GM04503 (cell line): ENCODE measurements around the gene NPAS1.
"Not testable (repeated sequence)": the region's sequence is repeated elsewhere in the genome, so short reads cannot be mapped to it uniquely, and the experiment has no call there.

Experiments
- DNase-seq: peaks from one replicate; pipeline ENCODE4 v3.0.0-alpha.2; 2012; ENCODE audit warnings: low read depth

NPAS1 gene

DNA sequence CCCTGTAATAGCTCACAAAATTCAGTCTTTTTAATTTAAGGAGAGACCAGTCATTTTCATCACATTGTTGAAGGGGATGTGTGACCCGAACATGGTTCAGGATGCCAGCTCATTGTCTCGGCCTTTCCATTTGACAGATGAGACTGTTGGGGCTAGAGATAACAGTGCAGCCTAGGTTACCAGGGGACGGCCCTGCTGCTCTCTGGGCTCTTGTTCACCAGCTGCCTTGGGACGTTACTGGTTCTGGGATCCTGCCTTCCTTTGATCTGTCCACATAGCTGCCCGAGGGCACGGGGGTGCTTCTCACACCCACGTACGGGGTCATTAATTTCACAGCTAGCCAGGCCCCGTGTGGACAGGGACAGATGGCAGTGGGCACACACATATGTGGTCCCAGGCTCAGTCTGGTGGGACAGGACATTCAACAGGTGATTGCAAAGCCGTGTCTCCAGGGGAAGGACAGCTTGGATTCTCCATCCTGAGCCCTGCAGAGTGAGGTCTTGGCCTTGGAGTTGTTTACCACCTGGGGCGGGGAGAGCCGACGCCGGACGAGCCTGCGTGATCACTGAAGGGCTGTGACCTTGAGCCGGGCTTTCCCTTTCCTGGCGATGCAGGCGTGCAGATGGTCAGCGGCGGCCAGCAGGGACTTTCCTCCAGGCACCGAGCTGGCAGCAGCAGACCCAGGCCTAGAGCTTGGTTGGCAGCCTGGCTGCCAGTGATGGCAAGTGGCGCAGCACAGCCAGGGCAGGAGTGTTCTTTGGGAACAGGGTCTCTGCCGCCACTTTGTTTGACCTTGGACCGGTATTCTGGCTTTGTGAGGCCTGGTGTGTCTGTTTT is 26.7 kb upstream of the NPAS1 start:
- DNase-seq, result no peak

- DNase-seq, result no peak
Observed at GRCh38 chr19:46993622-46994021, 26.0 kb upstream of the NPAS1 start.

DNA sequence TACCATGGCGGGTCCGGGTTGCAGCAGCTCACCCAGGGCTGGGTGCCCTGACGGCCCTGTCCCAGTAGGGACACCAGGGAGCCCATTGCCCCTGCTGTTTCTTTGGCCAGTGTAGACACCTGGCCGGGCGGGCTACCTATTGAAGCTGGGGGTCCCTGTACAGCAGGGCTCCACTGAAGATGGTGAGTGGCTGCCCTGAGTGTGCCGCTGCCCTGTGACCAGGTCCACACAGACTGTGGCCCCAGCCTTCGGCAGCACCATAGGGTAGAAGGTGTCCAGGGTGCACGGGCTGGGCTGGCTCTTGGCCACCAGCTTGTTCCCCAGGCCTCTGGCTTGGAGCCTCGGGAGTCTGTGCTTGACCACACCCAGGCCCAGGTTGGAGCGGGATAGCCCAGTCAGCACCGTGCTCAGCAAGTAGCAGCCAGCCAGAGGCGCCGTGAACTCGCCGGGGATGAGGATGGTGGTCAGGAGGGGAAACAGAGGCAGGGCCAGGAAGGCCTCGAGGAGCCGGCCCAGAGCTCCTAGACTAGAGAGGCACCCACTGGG is 25.4 kb upstream of the NPAS1 start:
- DNase-seq, result no peak

- DNase-seq, result no peak
Observed at GRCh38 chr19:46995492-46995891, 24.1 kb upstream of the NPAS1 start.

DNA sequence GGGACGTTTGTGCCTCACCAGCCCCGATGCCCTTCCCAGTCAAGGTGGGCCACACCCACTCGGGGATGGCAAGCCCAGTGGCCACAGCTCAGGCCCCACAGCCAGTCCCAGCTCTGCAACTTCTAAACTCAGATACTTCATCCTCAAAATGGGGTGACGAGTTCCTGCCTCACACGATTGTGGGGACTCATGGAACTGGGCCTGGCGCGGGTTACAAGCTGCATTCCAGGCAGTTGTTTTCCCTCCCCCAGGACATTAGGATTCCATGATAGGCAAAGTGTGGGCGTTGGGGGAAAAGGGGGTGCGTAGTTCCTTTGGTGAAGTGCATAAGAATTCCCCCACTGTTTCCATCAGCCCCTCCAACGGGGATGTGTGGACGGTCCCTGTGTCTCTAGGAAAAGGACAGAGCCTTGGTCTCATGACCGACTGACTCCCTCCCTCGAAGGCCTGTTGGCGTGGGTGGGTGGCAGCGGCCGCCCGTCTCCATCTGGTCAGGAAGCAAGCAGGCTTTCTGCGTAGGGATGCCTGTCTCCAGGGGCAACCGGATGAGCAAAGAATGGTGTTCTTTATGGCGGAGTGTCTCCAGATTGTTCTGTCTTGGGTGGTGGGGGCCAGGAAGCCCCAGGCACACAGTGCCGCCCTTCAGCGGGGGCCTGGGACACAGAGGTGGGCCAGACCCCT is 21.1 kb upstream of the NPAS1 start:
- no peak for DNase-seq

- no peak for DNase-seq
Observed at GRCh38 chr19:46999377-46999776, 20.3 kb upstream of the NPAS1 start.

- DNase-seq, result no peak
Observed at GRCh38 chr19:46999878-47000277, 19.8 kb upstream of the NPAS1 start.

GRCh38 chr19:47000373-47000772 is 19.3 kb upstream of the NPAS1 start:
- no peak for DNase-seq

DNA sequence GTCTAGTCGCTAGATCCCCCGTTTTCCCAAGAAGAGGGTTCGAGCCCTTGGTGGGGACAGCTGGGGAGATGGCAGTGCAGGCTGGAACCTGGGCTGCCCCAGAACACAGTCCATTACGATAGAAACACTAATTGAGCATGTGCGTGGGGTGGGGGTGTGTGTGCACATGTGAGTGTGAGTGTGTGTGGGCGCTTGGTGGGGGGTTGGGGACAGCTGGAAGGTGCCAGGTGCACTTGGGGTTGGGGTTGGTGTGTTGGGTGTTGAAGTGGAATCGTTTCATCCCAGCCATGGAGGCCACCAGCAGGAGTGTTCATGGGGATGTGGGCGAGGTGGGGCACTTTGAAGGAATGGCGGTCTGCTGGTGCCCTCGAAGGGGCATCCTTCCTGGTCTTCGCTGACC is 18.1 kb upstream of the NPAS1 start:
- no peak for DNase-seq

DNA sequence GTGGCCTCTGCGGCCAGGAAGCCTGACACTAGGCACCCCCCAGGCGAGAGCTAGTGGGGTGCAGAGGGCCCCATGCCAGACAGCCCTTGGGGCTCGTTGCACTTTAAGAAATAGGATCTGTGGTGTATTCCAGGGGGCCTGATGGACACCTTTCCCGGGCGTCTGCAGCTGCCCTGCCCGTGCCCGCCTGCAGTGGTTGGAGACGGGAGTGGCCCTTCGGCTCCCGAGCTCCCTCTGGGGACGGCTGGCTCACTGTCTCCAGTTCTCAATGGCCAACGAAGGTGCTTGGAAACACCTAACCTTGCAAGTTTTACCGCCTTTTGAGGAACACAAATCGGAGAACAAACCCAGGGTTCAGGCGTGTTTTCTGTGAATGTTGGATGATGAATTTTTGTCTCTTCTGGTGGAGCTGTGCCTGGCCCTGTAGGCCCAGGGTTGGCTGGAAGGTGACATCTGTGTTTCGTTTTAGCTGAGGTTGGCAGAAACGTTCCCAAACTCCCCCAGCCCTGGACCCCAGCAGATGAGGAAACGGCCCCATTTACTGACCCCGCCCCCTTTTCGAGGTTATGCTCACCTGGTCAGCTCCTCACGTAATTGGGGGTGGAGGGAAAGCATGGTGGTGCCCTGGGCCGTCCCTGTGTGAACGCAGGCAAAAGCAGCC is 17.4 kb upstream of the NPAS1 start:
- no peak for DNase-seq

DNA sequence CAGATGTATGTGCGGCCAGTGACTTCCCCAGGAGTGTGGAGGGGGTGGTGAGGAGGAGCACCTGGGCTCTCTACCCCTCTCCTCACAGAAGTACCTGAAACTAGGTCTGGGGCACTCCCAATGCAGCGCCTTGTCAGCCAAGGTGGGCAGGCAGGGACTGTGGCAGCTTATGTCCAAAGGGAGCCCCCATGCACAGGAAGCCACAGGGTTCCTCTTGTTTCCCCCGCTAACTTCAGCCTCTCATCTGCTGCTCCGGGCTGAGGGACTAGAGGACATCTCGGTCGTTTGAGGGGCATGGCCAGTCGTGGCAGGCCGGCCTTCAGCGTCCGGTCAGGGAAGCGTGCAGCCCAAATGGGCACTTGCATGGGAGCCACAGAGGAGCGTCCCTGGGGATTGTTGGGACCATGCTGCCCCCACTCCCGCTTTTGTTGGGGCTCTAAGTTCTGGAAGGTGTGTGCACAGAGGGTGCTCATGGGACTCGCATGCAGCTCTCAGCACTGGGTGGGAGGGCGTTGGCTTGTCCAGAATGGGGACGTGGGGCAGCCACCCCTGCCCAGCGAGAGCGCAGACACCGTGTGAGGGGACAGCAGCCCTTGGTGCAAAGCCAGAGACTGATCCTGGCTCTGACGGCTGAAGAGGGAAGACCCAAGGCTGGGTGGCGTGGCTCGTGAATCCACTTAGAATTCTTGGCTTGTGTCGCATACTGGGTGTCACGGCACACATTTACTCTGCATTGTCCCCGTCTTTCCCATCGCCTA is 16.6 kb upstream of the NPAS1 start:
- DNase-seq, result no peak

DNA sequence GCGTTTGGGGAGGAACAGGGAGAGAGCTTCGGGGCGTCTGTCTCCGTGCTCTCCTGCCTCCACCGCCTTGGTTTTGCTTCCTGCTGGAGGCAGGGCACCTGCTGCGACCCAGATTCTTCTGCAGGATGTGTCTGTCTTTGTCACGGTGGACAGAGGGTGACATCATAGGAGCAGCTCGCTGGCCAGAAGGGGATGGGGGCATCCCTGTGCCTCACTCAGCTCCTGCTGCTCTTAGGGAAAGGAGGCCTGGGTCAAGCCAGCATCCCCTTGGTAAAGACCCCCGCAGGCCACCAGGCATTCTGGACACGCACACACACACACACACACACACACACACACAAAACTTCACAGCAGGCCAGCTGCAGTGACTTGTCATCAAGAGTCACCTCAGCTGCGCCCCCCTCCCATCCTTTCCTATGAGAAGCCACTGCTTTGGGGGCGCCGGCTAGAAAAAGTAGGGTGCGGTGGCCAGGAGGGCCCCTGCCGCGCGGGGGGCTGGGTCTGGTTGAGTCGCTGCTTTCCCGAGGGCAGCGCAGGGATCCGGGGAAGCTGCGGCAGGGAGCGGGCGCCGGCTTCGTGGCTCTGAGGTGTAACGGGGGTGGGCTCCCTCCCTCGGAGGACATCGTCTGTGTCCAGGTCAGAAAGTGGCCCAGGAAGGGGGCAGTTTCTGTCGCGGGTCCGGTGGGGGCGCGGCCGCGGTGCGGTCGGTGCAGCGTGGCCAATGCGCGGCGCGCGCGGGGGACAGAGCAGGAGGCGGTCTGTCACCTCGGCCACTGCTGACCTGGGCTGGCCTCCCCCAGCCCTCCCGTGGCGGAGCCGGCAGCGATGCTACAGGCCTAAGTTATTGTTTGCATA is 15.8 kb upstream of the NPAS1 start:
- no peak for DNase-seq

- no peak for DNase-seq
Observed at GRCh38 chr19:47005164-47005641, 14.4 kb upstream of the NPAS1 start.

DNA sequence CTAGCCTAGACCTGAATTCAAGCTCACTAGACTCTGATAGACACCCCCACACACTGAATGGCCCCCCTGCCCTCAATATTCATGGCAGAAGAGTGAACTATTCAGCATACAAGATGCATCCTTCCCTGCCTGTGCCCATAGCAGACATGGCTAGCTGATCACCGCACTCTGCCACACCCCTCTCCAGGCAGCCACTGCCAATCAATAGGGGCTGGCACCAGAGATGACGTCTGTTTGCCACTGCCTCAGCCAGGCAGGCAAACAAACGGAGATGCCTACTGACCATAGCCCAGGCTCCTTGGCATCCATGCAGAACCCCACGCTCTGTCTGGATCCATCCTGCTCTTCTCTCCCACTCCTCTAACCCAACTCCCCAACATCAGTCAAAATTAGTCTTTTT is 13.8 kb upstream of the NPAS1 start:
- no peak for DNase-seq

- DNase-seq, result no peak
Observed at GRCh38 chr19:47006496-47006895, 13.1 kb upstream of the NPAS1 start.

DNA sequence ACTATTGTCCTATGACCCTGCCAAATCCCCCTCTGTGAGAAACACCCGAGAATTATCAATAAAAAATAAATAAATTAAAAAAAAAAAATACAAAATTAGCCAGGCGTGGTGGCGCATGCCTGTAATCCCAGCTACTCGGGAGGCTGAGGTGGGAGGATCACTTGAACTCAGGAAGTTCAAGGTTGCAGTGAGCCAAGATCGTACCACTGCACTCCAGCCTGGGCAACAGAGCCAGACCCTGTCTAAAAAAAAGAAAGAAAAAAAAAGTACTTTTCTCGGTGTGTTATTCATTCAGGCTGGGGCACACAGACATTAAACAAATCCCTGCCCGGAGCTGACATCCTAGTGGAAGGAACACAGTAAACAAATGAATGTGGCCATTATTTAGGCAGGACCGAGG is 9.1 kb upstream of the NPAS1 start:
- DNase-seq, result not testable (repeated sequence)

GRCh38 chr19:47012617-47013016 is 7.0 kb upstream of the NPAS1 start:
- no peak for DNase-seq

DNA sequence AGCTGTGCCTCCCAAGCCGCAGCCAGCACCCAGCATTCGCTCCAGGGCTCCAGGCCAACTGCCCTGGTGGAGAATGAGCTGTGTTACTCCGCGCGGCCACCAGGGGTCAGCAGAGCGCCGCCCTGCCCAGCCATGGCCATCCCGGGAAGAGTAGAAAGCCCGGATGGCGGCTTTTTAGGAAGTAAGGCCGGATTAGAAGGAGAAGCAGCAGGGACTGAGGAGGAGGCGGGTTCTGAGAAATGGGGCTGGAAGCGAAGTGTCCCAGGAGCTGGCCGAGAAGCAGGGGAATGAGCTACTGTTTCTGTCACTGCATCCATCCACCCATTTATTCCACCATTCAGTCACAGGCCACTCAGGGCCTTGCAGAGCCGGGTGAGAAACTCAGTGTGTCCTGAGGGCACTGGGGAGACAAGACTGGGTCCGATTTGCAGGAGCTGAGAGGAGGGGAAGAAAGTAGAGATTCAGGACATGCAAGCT is 6.6 kb upstream of the NPAS1 start:
- DNase-seq, result peak; percentile 23

DNA sequence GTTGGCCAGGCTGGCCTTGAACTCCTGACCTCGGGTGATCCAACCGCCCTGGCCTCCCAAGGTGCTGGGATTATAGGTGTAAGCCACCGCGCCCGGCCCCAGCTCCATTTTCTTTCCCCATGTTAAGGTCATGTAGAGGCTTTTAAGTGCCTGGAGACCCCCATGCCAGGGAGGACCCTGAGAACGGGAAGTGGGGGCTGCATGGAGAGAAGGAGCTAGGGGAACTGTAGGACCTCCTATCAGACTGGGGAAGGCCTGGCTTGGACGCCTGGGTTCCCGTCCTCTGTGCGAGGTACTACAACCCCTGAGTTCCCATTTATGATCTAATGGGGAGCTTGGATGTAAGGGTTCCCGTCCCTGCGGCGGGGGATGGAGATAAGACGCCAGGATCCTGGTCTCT is 714 bp upstream of the NPAS1 start:
- DNase-seq, result no peak

GRCh38 chr19:47020132-47020805 is 632 bp downstream of the NPAS1 start:
- DNase-seq, result no peak
